ENCODE measurements around the gene ECSIT. TPM values are rescaled to one million over a fixed set of nuclear protein-coding genes. Genes with fewer than 3 reads are reported as not detected.
A peak's percentile ranks its signal among the peaks of the same experiment; 100 is the strongest.

ECSIT gene
- total RNA-seq, 1 experiment from 2014 or later, result 56.4 TPM

- Mint-ChIP-seq H3K4me1 (no peaks in the 10 kb centered on the region), H3K27ac (no peak overlapping the region), H3K27me3 (ENCODE audit: low read depth) (no peaks in the 10 kb centered on the region), H3K9me3 (no peaks in the 10 kb centered on the region), H3K36me3 (peaks cover 8% of the 10 kb centered on the region), H3K4me3 (no peak overlapping the region)
- TF ChIP-seq USF1 (CRISPR knock-in tag; IDR thresholded peaks at IDR 0.05) (0 out of 2 replicates have a peak, but pooled peaks have one; percentile 28), ZBTB43 (CRISPR knock-in tag; IDR thresholded peaks at IDR 0.05) (no peak)
- TF ChIP-seq, protein P1, sequence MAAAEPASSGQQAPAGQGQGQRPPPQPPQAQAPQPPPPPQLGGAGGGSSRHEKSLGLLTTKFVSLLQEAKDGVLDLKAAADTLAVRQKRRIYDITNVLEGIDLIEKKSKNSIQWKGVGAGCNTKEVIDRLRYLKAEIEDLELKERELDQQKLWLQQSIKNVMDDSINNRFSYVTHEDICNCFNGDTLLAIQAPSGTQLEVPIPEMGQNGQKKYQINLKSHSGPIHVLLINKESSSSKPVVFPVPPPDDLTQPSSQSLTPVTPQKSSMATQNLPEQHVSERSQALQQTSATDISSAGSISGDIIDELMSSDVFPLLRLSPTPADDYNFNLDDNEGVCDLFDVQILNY (CRISPR knock-in tag; IDR thresholded peaks at IDR 0.05), result no peak
- ChIA-PET CTCF (interaction anchor here (0.5 to 1.9 kb wide), 4 partner anchors 13 to 216 kb away, joined by 3 to 6 read pairs (median 4); no protein-coding TSS in a partner anchor), POLR2A (interaction anchor here (1.2 kb wide), 1 partner anchor 157 kb away, joined by 3 read pairs; no protein-coding TSS in a partner anchor)
- ATAC-seq (no peak), DNase-seq (ENCODE audit: low spot score) (no peak)
Observed at GRCh38 chr19:11495885-11496284, 33.0 kb downstream of the ECSIT start.

DNA sequence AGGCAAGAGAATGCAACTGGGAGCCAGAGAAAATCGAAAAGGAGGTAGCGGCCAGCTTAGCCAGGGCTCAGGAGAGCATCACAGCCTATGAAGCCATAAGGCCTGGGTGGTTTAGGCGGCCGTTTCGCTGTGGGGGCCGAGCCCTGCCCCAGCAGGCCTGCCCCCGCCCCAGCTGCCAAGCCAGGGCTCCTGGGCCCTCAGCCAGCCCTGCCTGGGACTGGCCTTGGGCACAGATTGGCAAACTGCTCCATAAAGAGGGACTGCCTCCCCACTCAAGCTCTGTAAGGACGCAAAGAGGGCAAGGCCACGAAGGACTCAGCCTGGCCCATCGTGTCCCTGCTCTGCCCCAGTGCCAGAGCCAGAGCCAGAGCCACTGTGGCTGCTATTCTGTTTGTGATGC, 33.5 kb downstream of the ECSIT start:
- CTCF ChIA-PET, result interaction anchor here (0.5 to 1.9 kb wide), 4 partner anchors 13 to 216 kb away, joined by 3 to 6 read pairs (median 4); no protein-coding TSS in a partner anchor
- H3K4me3 Mint-ChIP-seq, result no peak overlapping the region
- POLR2A ChIA-PET, result interaction anchor here (0.6 kb wide), 1 partner anchor 1265 kb away, joined by 3 read pairs; no protein-coding TSS in a partner anchor
- no peaks in the 10 kb centered on the region for H3K9me3 Mint-ChIP-seq
- DNase-seq (ENCODE audit: low spot score) (no peak), ATAC-seq (no peak)
- H3K36me3 Mint-ChIP-seq, result peaks cover 10% of the 10 kb centered on the region
- no peaks in the 10 kb centered on the region for H3K27me3 Mint-ChIP-seq (ENCODE audit: low read depth)
- no peak overlapping the region for H3K27ac Mint-ChIP-seq
- TF ChIP-seq ELF4 (CRISPR knock-in tag; IDR thresholded peaks at IDR 0.05; ENCODE audit: low read depth) (no peak), ESRRA (CRISPR knock-in tag; IDR thresholded peaks at IDR 0.05; ENCODE audit: borderline replicate concordance) (no peak), ZNF423 (CRISPR knock-in tag; IDR thresholded peaks at IDR 0.05) (no peak), HMGXB4 (CRISPR knock-in tag; IDR thresholded peaks at IDR 0.05) (no peak)
- H3K4me1 Mint-ChIP-seq, result no peaks in the 10 kb centered on the region

GRCh38 chr19:11494634-11495285, 34.2 kb downstream of the ECSIT start:
- no peak overlapping the region for H3K4me3 Mint-ChIP-seq
- H3K4me1 Mint-ChIP-seq, result no peaks in the 10 kb centered on the region
- ChIA-PET CTCF (interaction anchor here (0.7 to 1.9 kb wide), 2 partner anchors 12 kb away, joined by 3 to 6 read pairs; no protein-coding TSS in a partner anchor), POLR2A (interaction anchor here (0.6 kb wide), 1 partner anchor 1266 kb away, joined by 3 read pairs; no protein-coding TSS in a partner anchor)
- ATAC-seq, result no peak
- no peak for DNase-seq (ENCODE audit: low spot score)
- no peak overlapping the region for H3K27ac Mint-ChIP-seq
- no peaks in the 10 kb centered on the region for H3K9me3 Mint-ChIP-seq
- H3K36me3 Mint-ChIP-seq, result peaks cover 11% of the 10 kb centered on the region
- no peaks in the 10 kb centered on the region for H3K27me3 Mint-ChIP-seq (ENCODE audit: low read depth)
- no peak for TF ChIP-seq ZNF671 (CRISPR knock-in tag; IDR thresholded peaks at IDR 0.05)
- TF ChIP-seq GABPB1 (CRISPR knock-in tag; IDR thresholded peaks at IDR 0.05), result no peak
- no peak for TF ChIP-seq E2F4 (CRISPR knock-in tag; IDR thresholded peaks at IDR 0.05; ENCODE audit: borderline replicate concordance, low read depth)
- TF ChIP-seq ZSCAN18 (CRISPR knock-in tag; IDR thresholded peaks at IDR 0.05), result no peak
- no peak for TF ChIP-seq OVOL2 (CRISPR knock-in tag; IDR thresholded peaks at IDR 0.05; ENCODE audit: borderline replicate concordance)
- TF ChIP-seq NFE2L1 (CRISPR knock-in tag; IDR thresholded peaks at IDR 0.05), result no peak
- no peak for TF ChIP-seq SOX15 (CRISPR knock-in tag; IDR thresholded peaks at IDR 0.05)
- TF ChIP-seq MYBL2 (CRISPR knock-in tag; IDR thresholded peaks at IDR 0.05), result no peak
- TF ChIP-seq ELF4 (CRISPR knock-in tag; IDR thresholded peaks at IDR 0.05; ENCODE audit: low read depth), result no peak
- no peak for TF ChIP-seq NR2C2 (CRISPR knock-in tag; IDR thresholded peaks at IDR 0.05)
- TF ChIP-seq USF2 (CRISPR knock-in tag; IDR thresholded peaks at IDR 0.05), result no peak
- no peak for TF ChIP-seq RELA (CRISPR knock-in tag; IDR thresholded peaks at IDR 0.05; ENCODE audit: borderline replicate concordance)
- no peak for TF ChIP-seq IRF2 (CRISPR knock-in tag; IDR thresholded peaks at IDR 0.05; ENCODE audit: borderline replicate concordance, low read depth)
- TF ChIP-seq USF1 (CRISPR knock-in tag; IDR thresholded peaks at IDR 0.05), result no peak
- TF ChIP-seq, protein P2, sequence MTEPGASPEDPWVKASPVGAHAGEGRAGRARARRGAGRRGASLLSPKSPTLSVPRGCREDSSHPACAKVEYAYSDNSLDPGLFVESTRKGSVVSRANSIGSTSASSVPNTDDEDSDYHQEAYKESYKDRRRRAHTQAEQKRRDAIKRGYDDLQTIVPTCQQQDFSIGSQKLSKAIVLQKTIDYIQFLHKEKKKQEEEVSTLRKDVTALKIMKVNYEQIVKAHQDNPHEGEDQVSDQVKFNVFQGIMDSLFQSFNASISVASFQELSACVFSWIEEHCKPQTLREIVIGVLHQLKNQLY (CRISPR knock-in tag; IDR thresholded peaks at IDR 0.05), result no peak
- TF ChIP-seq ATF1 (CRISPR knock-in tag; IDR thresholded peaks at IDR 0.05), result no peak
